ENCODE measurements around the gene SLIT3.

GRCh38 chr5:169098331-169099121 is 202.4 kb downstream of the SLIT3 start:
- TF ChIP-seq CTCF (IDR thresholded peaks at IDR 0.05 in 2 of 3, conservative IDR thresholded peaks at IDR 0.05 in 1 of 3; ENCODE audit: insufficient read depth in 2 of 3, low read depth in 1 of 3, low read length in 3 of 3) (no peak), NR2C2 (CRISPR knock-in tag; IDR thresholded peaks at IDR 0.05) (no peak), NR2C2 (tag; IDR thresholded peaks at IDR 0.05) (no peak), NRF1 (conservative IDR thresholded peaks at IDR 0.05 in 1 of 2, IDR thresholded peaks at IDR 0.05 in 1 of 2) (no peak), EWSR1 (IDR thresholded peaks at IDR 0.05; ENCODE audit: borderline replicate concordance, low read depth, partially characterized antibody) (no peak), ZKSCAN1 (IDR thresholded peaks at IDR 0.05; ENCODE audit: low read depth, low read length) (no peak)
- TF ChIP-seq, protein P1, sequence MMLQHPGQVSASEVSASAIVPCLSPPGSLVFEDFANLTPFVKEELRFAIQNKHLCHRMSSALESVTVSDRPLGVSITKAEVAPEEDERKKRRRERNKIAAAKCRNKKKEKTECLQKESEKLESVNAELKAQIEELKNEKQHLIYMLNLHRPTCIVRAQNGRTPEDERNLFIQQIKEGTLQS (IDR thresholded peaks at IDR 0.05) = no peak
- TF ChIP-seq, protein P1 (CRISPR knock-in tag; conservative IDR thresholded peaks at IDR 0.05) = no peak
